Measurements from ENCODE around the gene MYO18A.
"Not testable (repeated sequence)": the region's sequence is repeated elsewhere in the genome, so short reads cannot be mapped to it uniquely, and the experiment has no call there.

DNA sequence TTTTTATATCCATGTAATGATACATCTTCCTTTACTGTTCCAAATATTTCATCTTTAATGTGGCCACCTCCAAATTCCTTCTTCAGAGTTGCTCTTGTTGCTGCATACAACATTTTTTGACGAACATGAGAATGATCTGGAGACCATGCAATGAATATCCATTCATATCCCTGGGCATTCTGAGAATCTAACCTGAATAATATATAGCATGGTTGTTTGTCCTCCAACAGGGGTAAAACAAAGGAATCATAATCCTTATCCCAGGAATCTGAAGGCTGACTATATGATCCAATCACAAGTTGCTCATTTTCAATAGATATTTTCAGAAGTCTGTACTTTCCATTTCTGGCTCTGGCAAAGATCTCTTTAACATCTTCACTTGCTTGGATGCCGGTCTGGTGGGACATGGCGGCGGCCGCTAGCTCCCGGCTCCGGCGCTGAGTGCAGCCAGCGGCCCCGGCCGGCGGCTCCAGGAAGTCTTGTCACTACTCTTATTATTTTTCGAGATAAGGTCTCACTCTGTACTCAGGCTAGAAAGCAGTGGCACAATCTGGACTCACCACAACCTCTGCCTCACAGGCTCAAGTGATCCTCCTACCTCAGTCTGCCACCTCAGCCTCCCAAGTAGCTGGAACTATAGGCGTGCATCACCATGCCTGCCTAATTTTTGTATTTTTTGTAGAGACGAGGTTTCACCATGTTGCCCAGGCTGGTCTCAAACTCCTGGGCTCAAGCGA lies 24.0 kb upstream of the MYO18A start:
- TF ChIP-seq, protein P1, sequence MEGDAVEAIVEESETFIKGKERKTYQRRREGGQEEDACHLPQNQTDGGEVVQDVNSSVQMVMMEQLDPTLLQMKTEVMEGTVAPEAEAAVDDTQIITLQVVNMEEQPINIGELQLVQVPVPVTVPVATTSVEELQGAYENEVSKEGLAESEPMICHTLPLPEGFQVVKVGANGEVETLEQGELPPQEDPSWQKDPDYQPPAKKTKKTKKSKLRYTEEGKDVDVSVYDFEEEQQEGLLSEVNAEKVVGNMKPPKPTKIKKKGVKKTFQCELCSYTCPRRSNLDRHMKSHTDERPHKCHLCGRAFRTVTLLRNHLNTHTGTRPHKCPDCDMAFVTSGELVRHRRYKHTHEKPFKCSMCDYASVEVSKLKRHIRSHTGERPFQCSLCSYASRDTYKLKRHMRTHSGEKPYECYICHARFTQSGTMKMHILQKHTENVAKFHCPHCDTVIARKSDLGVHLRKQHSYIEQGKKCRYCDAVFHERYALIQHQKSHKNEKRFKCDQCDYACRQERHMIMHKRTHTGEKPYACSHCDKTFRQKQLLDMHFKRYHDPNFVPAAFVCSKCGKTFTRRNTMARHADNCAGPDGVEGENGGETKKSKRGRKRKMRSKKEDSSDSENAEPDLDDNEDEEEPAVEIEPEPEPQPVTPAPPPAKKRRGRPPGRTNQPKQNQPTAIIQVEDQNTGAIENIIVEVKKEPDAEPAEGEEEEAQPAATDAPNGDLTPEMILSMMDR (IDR thresholded peaks at IDR 0.05) = not testable (repeated sequence)
- not testable (repeated sequence) for TF ChIP-seq POLR2A (IDR thresholded peaks at IDR 0.05)
